ENCODE data around the gene CDK19. TPM values are rescaled to one million over a fixed set of nuclear protein-coding genes. Genes with fewer than 3 reads are reported as not detected.

The CDK19 gene
- total RNA-seq, 1 donor from 2014 or later = 21.8 TPM

DNA sequence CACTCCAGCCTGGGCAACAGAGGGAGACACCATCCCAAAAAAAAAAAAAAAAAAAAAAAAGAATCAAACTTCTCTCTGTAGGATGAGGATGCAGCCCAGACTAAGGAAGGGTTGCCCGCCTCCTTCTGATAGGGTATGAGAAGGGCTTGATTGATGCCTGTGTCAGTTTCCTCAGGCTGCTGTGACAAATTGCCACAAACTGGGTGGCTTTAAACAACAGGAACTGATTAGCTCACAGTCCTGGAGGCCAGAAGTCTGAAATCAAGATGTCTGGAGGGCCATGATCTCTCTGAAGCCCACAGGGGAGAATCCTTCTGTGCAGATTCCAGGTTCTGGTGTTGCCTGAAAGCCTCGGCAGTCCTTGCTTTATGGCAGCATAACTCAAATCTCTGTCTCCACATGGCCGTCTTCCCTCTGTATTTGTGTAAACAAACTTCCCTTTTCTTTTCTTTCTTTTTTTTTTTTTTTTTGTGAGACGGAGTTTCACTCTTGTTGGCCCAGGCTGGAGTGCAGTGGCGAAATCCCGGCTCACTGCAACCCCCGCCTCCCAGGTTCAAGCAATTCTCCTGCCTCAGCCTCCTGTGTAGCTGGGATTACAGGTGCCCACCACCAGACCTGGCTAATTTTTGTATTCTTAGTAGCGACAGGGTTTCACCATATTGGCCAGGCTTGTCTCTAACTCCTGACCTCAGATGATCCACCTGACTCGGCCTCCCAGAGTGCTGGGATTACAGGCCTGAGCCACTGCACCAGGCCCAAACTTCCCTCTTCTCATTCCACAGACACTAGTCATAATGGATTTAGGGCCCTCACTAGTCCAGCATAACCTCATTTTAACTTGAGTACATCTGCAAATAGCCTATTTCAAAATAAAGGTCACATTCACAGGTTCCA lies 11.2 kb upstream of the CDK19 start:
- Mint-ChIP-seq H3K36me3 (ENCODE audit: low read depth, unreplicated experiment) (no peaks in the 10 kb centered on the region), H3K4me1 (ENCODE audit: low read depth, unreplicated experiment) (no peaks in the 10 kb centered on the region), H3K27me3 (ENCODE audit: low read depth, unreplicated experiment) (no peaks in the 10 kb centered on the region), H3K27ac (ENCODE audit: unreplicated experiment) (no peak overlapping the region), H3K4me3 (ENCODE audit: unreplicated experiment) (no peak overlapping the region), H3K9me3 (ENCODE audit: unreplicated experiment) (no peaks in the 10 kb centered on the region)
- Histone ChIP-seq H3K27ac (ENCODE audit: low read depth, low read length) (no peak overlapping the region), H3K36me3 (ENCODE audit: insufficient read depth, low read length) (no peaks in the 10 kb centered on the region), H3K9me3 (ENCODE audit: insufficient read depth, low read depth, low read length) (no peaks in the 10 kb centered on the region), H3K27me3 (ENCODE audit: insufficient read depth, low read length) (no peaks in the 10 kb centered on the region), H3K4me1 (ENCODE audit: insufficient read depth, low read length) (no peaks in the 10 kb centered on the region), H3K4me2 (ENCODE audit: low read length) (no peak overlapping the region), H3K9ac (ENCODE audit: low read length) (no peak overlapping the region), H2AFZ (ENCODE audit: low read depth, low read length) (no peak overlapping the region), H4K20me1 (ENCODE audit: insufficient read depth, low read length) (no peaks in the 10 kb centered on the region), H3K79me2 (ENCODE audit: insufficient read depth, low read length) (no peaks in the 10 kb centered on the region), H3K4me3 (ENCODE audit: insufficient read depth, low read depth, low read length) (no peak overlapping the region)
- FAIRE-seq (no peak), DNase-seq (ENCODE audit: low read depth) (no peak)
- TF ChIP-seq, protein P1, sequence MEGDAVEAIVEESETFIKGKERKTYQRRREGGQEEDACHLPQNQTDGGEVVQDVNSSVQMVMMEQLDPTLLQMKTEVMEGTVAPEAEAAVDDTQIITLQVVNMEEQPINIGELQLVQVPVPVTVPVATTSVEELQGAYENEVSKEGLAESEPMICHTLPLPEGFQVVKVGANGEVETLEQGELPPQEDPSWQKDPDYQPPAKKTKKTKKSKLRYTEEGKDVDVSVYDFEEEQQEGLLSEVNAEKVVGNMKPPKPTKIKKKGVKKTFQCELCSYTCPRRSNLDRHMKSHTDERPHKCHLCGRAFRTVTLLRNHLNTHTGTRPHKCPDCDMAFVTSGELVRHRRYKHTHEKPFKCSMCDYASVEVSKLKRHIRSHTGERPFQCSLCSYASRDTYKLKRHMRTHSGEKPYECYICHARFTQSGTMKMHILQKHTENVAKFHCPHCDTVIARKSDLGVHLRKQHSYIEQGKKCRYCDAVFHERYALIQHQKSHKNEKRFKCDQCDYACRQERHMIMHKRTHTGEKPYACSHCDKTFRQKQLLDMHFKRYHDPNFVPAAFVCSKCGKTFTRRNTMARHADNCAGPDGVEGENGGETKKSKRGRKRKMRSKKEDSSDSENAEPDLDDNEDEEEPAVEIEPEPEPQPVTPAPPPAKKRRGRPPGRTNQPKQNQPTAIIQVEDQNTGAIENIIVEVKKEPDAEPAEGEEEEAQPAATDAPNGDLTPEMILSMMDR (IDR thresholded peaks at IDR 0.05; ENCODE audit: insufficient read depth, low read depth, low read length) = no peak
- no peak for TF ChIP-seq EZH2 (IDR thresholded peaks at IDR 0.05; ENCODE audit: insufficient read depth, low read length)

DNA sequence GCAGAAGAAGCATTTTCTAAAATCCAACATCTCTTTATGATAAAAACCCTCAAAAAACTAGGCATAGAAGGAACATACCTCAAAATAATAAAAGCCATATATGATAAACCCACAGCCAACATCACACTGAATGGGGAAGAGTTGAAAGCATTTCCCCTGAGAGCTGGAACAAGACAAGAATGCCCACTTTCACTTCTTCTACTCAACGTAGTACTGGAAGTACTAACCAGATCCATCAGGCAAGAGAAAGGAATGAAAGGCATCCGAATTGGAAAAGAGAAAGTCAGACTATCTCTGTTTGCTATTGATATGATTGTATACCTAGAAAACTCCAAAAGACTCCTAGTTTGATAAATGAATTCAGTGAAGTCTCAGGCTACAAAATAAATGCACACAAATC lies 7.9 kb upstream of the CDK19 start:
- no peaks in the 10 kb centered on the region for H3K79me2 ChIP-seq (ENCODE audit: insufficient read depth, low read length)
- no peak overlapping the region for H3K4me2 ChIP-seq (ENCODE audit: low read length)
- no peak overlapping the region for H3K9ac ChIP-seq (ENCODE audit: low read length)
- H3K4me3 ChIP-seq (ENCODE audit: insufficient read depth, low read depth, low read length) = no peak overlapping the region
- H3K9me3 ChIP-seq (ENCODE audit: insufficient read depth, low read depth, low read length) = no peaks in the 10 kb centered on the region
- TF ChIP-seq, protein P1 (IDR thresholded peaks at IDR 0.05; ENCODE audit: insufficient read depth, low read depth, low read length) = no peak
- no peak for TF ChIP-seq EZH2 (IDR thresholded peaks at IDR 0.05; ENCODE audit: insufficient read depth, low read length)
- no peaks in the 10 kb centered on the region for H4K20me1 ChIP-seq (ENCODE audit: insufficient read depth, low read length)
- peak; percentile 5 for FAIRE-seq
- H2AFZ ChIP-seq (ENCODE audit: low read depth, low read length) = no peak overlapping the region
- no peaks in the 10 kb centered on the region for H3K4me1 ChIP-seq (ENCODE audit: insufficient read depth, low read length)
- no peak for DNase-seq (ENCODE audit: low read depth)
- Mint-ChIP-seq H3K4me1 (ENCODE audit: low read depth, unreplicated experiment) (no peaks in the 10 kb centered on the region), H3K27ac (ENCODE audit: unreplicated experiment) (no peak overlapping the region), H3K36me3 (ENCODE audit: low read depth, unreplicated experiment) (no peaks in the 10 kb centered on the region), H3K27me3 (ENCODE audit: low read depth, unreplicated experiment) (no peaks in the 10 kb centered on the region), H3K4me3 (ENCODE audit: unreplicated experiment) (no peak overlapping the region), H3K9me3 (ENCODE audit: unreplicated experiment) (no peaks in the 10 kb centered on the region)
- no peaks in the 10 kb centered on the region for H3K27me3 ChIP-seq (ENCODE audit: insufficient read depth, low read length)
- H3K36me3 ChIP-seq (ENCODE audit: insufficient read depth, low read length) = no peaks in the 10 kb centered on the region
- no peak overlapping the region for H3K27ac ChIP-seq (ENCODE audit: low read depth, low read length)

DNA sequence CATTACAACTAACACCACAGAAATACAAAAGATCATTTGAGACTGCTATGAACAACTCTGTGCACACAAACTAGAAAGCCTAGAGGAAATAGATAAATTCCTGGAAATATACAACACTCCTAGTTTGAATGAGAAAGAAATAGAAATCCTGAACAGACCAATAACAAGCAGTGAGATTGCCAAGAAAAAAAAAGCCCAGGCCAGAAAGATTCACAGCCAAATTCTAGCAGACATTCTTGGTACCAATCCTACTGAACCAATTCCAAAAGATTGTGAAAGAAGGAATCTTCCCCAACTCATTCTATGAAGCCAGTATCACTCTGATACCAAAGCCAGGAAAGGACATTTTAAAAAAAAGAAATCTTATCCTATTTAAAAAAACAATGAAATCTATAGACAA lies 7.0 kb upstream of the CDK19 start:
- H3K4me1 Mint-ChIP-seq (ENCODE audit: low read depth, unreplicated experiment) = no peaks in the 10 kb centered on the region
- Histone ChIP-seq H3K36me3 (ENCODE audit: insufficient read depth, low read length) (no peaks in the 10 kb centered on the region), H3K27ac (ENCODE audit: low read depth, low read length) (no peak overlapping the region), H3K4me3 (ENCODE audit: insufficient read depth, low read depth, low read length) (no peak overlapping the region), H3K27me3 (ENCODE audit: insufficient read depth, low read length) (no peaks in the 10 kb centered on the region), H2AFZ (ENCODE audit: low read depth, low read length) (no peak overlapping the region), H4K20me1 (ENCODE audit: insufficient read depth, low read length) (no peaks in the 10 kb centered on the region), H3K9ac (ENCODE audit: low read length) (no peak overlapping the region), H3K4me1 (ENCODE audit: insufficient read depth, low read length) (no peaks in the 10 kb centered on the region), H3K9me3 (ENCODE audit: insufficient read depth, low read depth, low read length) (no peaks in the 10 kb centered on the region), H3K4me2 (ENCODE audit: low read length) (no peak overlapping the region), H3K79me2 (ENCODE audit: insufficient read depth, low read length) (no peaks in the 10 kb centered on the region)
- H3K36me3 Mint-ChIP-seq (ENCODE audit: low read depth, unreplicated experiment) = no peaks in the 10 kb centered on the region
- H3K4me3 Mint-ChIP-seq (ENCODE audit: unreplicated experiment) = no peak overlapping the region
- H3K27me3 Mint-ChIP-seq (ENCODE audit: low read depth, unreplicated experiment) = no peaks in the 10 kb centered on the region
- no peaks in the 10 kb centered on the region for H3K9me3 Mint-ChIP-seq (ENCODE audit: unreplicated experiment)
- FAIRE-seq (no peak), DNase-seq (ENCODE audit: low read depth) (no peak)
- no peak overlapping the region for H3K27ac Mint-ChIP-seq (ENCODE audit: unreplicated experiment)
- no peak for TF ChIP-seq EZH2 (IDR thresholded peaks at IDR 0.05; ENCODE audit: insufficient read depth, low read length)
- TF ChIP-seq, protein P1 (IDR thresholded peaks at IDR 0.05; ENCODE audit: insufficient read depth, low read depth, low read length) = no peak

All from astrocyte (in vitro differentiated cells and primary cell).